ENCODE data around the gene SLC37A3.
"Not testable (repeated sequence)": the region's sequence is repeated elsewhere in the genome, so short reads cannot be mapped to it uniquely, and the experiment has no call there.

SLC37A3 gene

GRCh38 chr7:140317597-140317996 lies 80.7 kb downstream of the SLC37A3 start:
- peaks cover 21% of the 10 kb centered on the region for H3K4me1 Mint-ChIP-seq
- no peak for TF ChIP-seq CTCF (IDR thresholded peaks at IDR 0.05)
- H3K27me3 Mint-ChIP-seq (ENCODE audit: low read depth, poor library complexity), result peaks cover 6% of the 10 kb centered on the region
- no peak overlapping the region for H3K27ac Mint-ChIP-seq
- no peak overlapping the region for H3K4me3 Mint-ChIP-seq
- peaks cover 34% of the 10 kb centered on the region for H3K9me3 Mint-ChIP-seq
- DNase-seq, result no peak
- peaks cover 31% of the 10 kb centered on the region for H3K36me3 Mint-ChIP-seq (ENCODE audit: low read depth)

- peaks cover 9% of the 10 kb centered on the region for H3K27me3 Mint-ChIP-seq (ENCODE audit: low read depth, poor library complexity)
- no peak overlapping the region for H3K4me3 Mint-ChIP-seq
- peaks cover 21% of the 10 kb centered on the region for H3K4me1 Mint-ChIP-seq
- no peak for TF ChIP-seq CTCF (IDR thresholded peaks at IDR 0.05)
- no peak overlapping the region for H3K27ac Mint-ChIP-seq
- no peak for DNase-seq
- H3K36me3 Mint-ChIP-seq (ENCODE audit: low read depth), result peaks cover 40% of the 10 kb centered on the region
- H3K9me3 Mint-ChIP-seq, result peaks cover 46% of the 10 kb centered on the region
Observed at GRCh38 chr7:140316165-140316661, 82.1 kb downstream of the SLC37A3 start.

- Mint-ChIP-seq H3K27ac (peak overlapping the region; percentile 7), H3K4me3 (no peak overlapping the region), H3K27me3 (ENCODE audit: low read depth, poor library complexity) (peaks cover 9% of the 10 kb centered on the region), H3K36me3 (ENCODE audit: low read depth) (peaks cover 40% of the 10 kb centered on the region), H3K4me1 (peaks cover 23% of the 10 kb centered on the region), H3K9me3 (peaks cover 51% of the 10 kb centered on the region)
- no peak for DNase-seq
- TF ChIP-seq CTCF (IDR thresholded peaks at IDR 0.05), result no peak
Observed at GRCh38 chr7:140315498-140316164, 82.7 kb downstream of the SLC37A3 start.

- no peak for TF ChIP-seq CTCF (IDR thresholded peaks at IDR 0.05)
- peaks cover 9% of the 10 kb centered on the region for H3K27me3 Mint-ChIP-seq (ENCODE audit: low read depth, poor library complexity)
- H3K27ac Mint-ChIP-seq, result peak overlapping the region; percentile 17
- H3K9me3 Mint-ChIP-seq, result peaks cover 58% of the 10 kb centered on the region
- H3K36me3 Mint-ChIP-seq (ENCODE audit: low read depth), result peaks cover 40% of the 10 kb centered on the region
- no peak for DNase-seq
- no peak overlapping the region for H3K4me3 Mint-ChIP-seq
- H3K4me1 Mint-ChIP-seq, result peaks cover 31% of the 10 kb centered on the region
Observed at GRCh38 chr7:140314573-140315480, 83.5 kb downstream of the SLC37A3 start.

DNA sequence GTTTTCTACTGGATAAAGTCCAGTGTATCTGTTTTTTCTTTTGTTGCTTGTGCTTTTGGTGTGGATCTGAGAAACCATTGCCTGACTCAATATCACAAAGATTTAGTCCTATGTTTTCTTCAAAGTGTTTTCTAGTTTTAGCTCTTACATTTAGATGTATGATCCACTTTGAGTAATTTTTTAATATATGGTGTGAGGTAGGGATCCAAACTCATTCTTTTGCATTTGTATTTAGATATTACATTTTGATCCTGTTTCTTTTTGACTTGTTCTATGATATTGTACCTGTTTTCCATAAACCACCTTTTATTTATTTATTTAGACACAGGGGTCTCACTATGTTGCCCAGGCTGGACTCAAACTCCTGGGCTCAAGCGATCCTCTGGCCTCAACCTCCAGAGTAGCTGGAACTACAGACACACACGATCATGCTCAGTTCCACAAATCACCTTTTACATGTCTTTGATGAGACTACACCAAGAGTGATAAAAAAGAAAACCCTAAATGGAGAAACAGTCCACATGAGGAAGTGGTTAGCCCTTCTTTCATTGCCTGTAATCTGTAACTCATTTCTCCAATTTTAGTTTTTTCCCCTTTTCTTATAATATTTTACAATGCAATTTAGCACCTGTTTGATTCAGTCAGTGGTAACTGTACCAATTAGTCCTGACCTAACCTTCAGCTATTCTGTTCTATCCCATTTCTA lies 86.0 kb downstream of the SLC37A3 start:
- Mint-ChIP-seq H3K4me3 (no peak overlapping the region), H3K4me1 (peaks cover 45% of the 10 kb centered on the region), H3K9me3 (peaks cover 39% of the 10 kb centered on the region), H3K27me3 (ENCODE audit: low read depth, poor library complexity) (peaks cover 2% of the 10 kb centered on the region), H3K36me3 (ENCODE audit: low read depth) (peaks cover 20% of the 10 kb centered on the region), H3K27ac (no peak overlapping the region)
- DNase-seq, result no peak
- no peak for TF ChIP-seq CTCF (IDR thresholded peaks at IDR 0.05)

GRCh38 chr7:140311128-140311527 lies 87.2 kb downstream of the SLC37A3 start:
- not testable (repeated sequence) for DNase-seq; H3K4me3 Mint-ChIP-seq; H3K27ac Mint-ChIP-seq; H3K27me3 Mint-ChIP-seq (ENCODE audit: low read depth, poor library complexity)
- peaks cover 48% of the 10 kb centered on the region for H3K4me1 Mint-ChIP-seq
- peaks cover 36% of the 10 kb centered on the region for H3K9me3 Mint-ChIP-seq
- peaks cover 16% of the 10 kb centered on the region for H3K36me3 Mint-ChIP-seq (ENCODE audit: low read depth)

Measured in nephron progenitor cell (in vitro differentiated cells).